GM19455 (cell line): Measurements from ENCODE around the gene LIG1.
A peak's percentile ranks its signal among the peaks of the same experiment; 100 is the strongest.

Source experiments
- ATAC-seq: cut with Tn5 transposase; IDR thresholded peaks from one replicate; pipeline ENCODE4 v1.9.1; 2021; ENCODE audit not compliant: unreplicated experiment

LIG1 gene

GRCh38 chr19:48169939-48170803, at the start of gene LIG1, which contains the start of gene ZSWIM9:
Gene LIG1 (minus strand): TSS chr19:48170344. CDS start chr19:48165566, 4,778 bp downstream.
Gene ZSWIM9 (plus strand): TSS chr19:48170680. CDS start chr19:48171803, 1,123 bp downstream.
- ATAC-seq = peak; percentile 78

DNA sequence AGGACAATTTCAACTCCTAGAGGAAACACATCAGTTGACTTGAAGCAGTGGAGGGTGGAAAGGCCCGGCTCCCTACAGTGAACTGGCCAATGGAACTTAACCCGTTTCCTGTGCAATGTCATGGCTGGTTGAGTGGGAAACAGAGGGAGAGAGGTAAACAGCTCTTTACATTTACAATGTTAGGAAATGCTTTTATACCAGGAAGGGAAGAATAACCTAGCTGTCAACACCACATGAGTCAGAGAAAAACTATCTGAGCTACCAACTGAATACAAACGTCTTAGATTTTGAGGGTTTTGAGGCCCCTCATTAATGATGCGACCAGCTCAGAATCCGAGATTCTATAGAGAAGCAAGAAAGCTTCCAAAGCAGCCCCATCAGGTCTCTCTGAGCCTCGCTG, 48.9 kb upstream of the LIG1 start:
- no peak for ATAC-seq

GRCh38 chr19:48216933-48217332, 46.8 kb upstream of the LIG1 start:
- no peak for ATAC-seq

DNA sequence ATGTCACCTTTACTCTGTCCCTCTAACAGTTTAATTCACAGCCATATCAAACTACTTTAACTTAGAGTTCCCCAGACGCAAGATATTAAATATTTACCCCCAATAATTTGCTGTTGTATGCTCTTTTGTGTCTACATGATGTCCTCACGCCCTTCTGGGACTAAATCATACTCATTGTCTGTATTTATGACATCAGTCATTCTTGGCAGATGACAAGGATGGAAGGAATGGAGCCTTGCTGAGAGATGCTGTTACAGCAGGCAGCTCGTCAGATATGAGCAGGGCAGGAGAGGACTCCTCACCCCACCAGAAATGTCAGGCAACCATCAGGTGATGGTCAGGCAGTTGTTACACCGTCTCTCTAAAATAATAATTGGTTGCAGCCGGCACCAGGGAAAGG, 43.8 kb upstream of the LIG1 start:
- ATAC-seq = no peak

GRCh38 chr19:48210005-48210404, 39.9 kb upstream of the LIG1 start:
- no peak for ATAC-seq

- ATAC-seq = no peak
Measured at GRCh38 chr19:48206397-48207093, 36.4 kb upstream of the LIG1 start.

- peak; percentile 91 for ATAC-seq
Measured at GRCh38 chr19:48203794-48204628, 33.9 kb upstream of the LIG1 start.

GRCh38 chr19:48203222-48203793, 33.2 kb upstream of the LIG1 start:
- no peak for ATAC-seq

GRCh38 chr19:48196933-48197665, 27.0 kb upstream of the LIG1 start:
- no peak for ATAC-seq

DNA sequence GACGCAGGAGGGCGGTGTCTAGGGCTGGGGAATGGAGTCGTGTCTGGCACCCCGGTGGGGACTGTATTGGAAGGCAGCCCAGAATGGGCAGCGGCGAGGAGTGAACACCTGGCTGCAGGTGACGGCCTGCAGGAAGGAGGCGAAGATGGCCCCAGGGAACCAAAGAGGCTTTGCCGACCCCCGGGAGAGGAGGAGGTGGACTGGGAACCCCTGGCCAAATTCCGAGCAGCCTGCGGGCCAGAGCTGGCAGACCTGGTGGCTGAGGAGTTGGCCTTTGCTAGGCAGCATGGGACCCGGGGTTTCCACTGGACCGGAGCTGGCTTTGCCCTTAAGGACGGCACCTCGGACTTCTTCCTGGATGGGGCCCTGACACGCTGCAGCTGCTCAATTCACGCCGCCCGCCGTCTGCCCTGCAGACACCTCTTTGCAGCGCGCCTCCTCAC, 26.2 kb upstream of the LIG1 start:
- no peak for ATAC-seq

GRCh38 chr19:48194844-48195830, 25.0 kb upstream of the LIG1 start:
- no peak for ATAC-seq

DNA sequence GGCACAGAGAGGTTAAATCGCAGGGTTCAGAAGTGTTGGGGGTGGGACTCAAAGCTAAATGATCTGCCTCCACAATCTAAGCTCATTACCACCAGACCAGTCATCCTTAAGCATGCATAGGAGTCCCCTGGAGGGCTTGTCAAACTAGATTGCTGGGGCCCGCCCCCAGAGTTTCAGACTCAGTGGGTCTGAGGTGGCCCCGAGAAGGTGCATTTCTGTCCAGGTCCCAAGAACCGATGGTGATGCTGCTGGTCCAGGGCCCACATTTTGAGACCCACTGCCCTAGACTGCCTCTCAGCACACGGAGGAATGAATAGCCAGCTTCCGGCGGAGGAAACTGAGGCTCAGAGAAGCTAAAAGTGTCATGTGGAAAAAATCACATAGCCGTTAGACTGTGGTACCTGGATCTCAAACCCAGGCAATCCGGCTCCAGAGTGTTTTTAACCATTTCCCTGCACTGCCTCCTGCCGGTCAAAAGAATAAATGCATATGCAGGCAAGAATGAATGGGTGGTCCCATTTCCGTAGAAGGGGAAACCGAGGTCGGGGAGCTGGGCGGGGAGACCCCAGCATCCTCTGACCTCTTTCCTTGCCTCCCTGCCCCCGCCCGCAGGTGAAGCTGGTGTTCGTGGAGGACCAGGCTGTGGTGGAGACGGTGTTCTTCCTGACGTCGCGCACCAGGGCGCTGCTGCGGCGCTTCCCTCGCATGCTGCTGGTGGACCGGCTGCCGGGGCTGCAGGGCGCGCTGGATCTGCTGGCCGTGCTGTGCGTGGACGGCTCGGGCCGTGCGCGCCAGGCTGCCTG, 24.1 kb upstream of the LIG1 start:
- ATAC-seq = no peak

GRCh38 chr19:48192750-48193149, 22.6 kb upstream of the LIG1 start:
- no peak for ATAC-seq

DNA sequence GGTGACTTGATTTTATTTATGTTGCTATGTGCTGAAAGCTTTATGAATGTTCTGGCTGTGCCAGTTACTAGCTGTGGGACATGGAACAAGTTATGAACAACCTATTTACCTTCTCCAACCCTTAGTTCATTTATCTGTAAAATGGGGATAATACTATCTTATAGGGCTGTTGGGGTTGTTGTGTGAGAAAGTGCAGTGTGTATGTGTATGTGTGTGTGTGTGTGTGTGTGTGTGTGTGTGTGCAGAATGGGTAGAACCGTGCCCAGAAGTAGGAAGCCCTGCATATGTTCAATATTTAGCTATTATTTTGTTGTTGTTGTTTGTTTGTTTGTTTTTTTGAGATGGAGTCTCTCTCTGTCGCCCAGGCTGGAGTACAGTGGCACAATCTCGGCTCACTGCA, 20.7 kb upstream of the LIG1 start:
- ATAC-seq = no peak

- no peak for ATAC-seq
Measured at GRCh38 chr19:48190288-48190884, 20.2 kb upstream of the LIG1 start.

DNA sequence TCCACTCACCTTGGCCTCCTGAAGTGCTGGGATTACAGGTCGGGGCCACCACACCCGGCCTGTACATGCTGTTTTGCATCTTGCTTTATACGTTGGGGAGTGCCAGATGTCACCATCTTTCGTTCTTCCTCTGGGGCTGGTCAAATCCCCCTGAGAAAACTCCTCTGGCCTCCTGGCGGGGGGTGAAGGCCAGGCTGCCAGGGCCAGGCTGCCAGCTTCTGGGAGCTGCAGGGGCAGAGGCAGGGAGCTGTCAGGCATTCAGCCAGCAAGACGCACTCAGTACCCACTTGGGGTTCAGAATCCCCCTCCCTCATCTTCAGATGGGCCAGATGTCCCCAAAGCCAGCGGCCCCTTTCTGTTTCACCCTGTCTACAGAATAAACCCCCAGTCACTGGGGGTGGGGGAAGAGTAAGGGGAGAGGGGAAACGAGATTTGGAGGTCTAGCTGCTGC, 16.4 kb upstream of the LIG1 start:
- ATAC-seq = no peak

GRCh38 chr19:48186015-48186414, 15.9 kb upstream of the LIG1 start:
- no peak for ATAC-seq

DNA sequence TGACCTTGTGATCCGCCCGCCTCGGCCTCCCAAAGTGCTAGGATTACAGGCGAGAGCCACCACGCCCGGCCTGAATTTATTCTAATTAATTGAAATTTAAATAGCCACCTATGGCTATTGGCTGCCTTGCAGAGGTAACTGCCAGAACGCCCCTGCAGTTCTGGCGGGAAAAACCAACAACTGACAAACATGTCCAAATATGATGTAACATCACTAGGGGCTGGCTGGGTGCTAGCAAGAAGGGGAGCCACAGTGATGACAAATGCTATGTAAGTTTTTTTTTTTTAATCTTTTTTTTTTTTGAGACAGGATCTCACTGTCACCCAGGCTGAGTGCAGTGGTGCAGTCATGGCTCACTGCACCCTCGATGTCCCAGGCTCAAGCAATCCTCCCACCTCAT, 13.2 kb upstream of the LIG1 start:
- no peak for ATAC-seq
